GM23338 (cell line): ENCODE measurements around the gene TSPAN3. TPM values are rescaled to one million over a fixed set of nuclear protein-coding genes. Genes with fewer than 3 reads are reported as not detected.

Source experiments
- ATAC-seq: fragments of 200-7000 bp; cut with Tn5 transposase; 3 replicates; pipeline ENCODE4 v1.9.1; 2020
- DNase-seq: peaks from one replicate; pipeline ENCODE4 v3.0.0-alpha.2; 2015; ENCODE audit warnings: low spot score
- H2AFZ ChIP-seq: fragments of 200-600 bp; sonication (generic); 2 replicates; pipeline ENCODE4 v1.8.0; 2016; ENCODE audit warnings: antibody characterized with exemption, mild to moderate bottlenecking, moderate library complexity
- H3F3A ChIP-seq: fragments of 200-600 bp; sonication (generic); replicated peaks from 2 replicates; pipeline ENCODE4 v1.8.0; 2017; ENCODE audit warnings: antibody characterized with exemption, mixed run types, low read depth
- H3K27ac ChIP-seq: fragments of 200-600 bp; sonication (generic); 2 replicates; pipeline ENCODE4 v1.6.1; 2016; ENCODE audit warnings: low read depth
- H3K27me3 ChIP-seq: fragments of 200-600 bp; sonication (generic); 2 replicates; pipeline ENCODE4 v1.8.0; 2016; ENCODE audit warnings: mild to moderate bottlenecking, mixed run types, moderate library complexity; ENCODE audit not compliant: insufficient read depth
- H3K36me3 ChIP-seq: fragments of 200-600 bp; sonication (generic); 2 replicates; pipeline ENCODE4 v1.8.0; 2016; ENCODE audit warnings: mild to moderate bottlenecking; ENCODE audit not compliant: insufficient read depth
- H3K4me1 ChIP-seq: fragments of 200-600 bp; sonication (generic); 2 replicates; pipeline ENCODE4 v1.8.0; 2016; ENCODE audit warnings: mild to moderate bottlenecking, moderate library complexity; ENCODE audit not compliant: insufficient read depth
- H3K4me2 ChIP-seq: fragments of 200-600 bp; sonication (generic); 2 replicates; pipeline ENCODE4 v1.7.1; 2017; ENCODE audit warnings: mixed run types
- H3K4me3 ChIP-seq: fragments of 200-600 bp; sonication (generic); 2 replicates; pipeline ENCODE4 v1.6.1; 2016; ENCODE audit warnings: mixed run types
- H3K79me2 ChIP-seq: fragments of 200-600 bp; sonication (generic); replicated peaks from 2 replicates; pipeline ENCODE4 v1.8.0; 2017; ENCODE audit warnings: mild to moderate bottlenecking; ENCODE audit not compliant: insufficient read depth
- H3K9me2 ChIP-seq: fragments of 200-600 bp; sonication (generic); 2 replicates; pipeline ENCODE4 v1.8.0; 2017; ENCODE audit not compliant: insufficient read depth
- H4K20me1 ChIP-seq: fragments of 200-600 bp; sonication (generic); replicated peaks from 2 replicates; pipeline ENCODE4 v1.8.0; 2017; ENCODE audit warnings: mild to moderate bottlenecking; ENCODE audit not compliant: insufficient read depth
- H3K27ac Mint-ChIP-seq: 2 replicates; pipeline ENCODE4 v1.8.0; 2020; ENCODE audit warnings: inconsistent platforms, mild to moderate bottlenecking, moderate library complexity, mixed read lengths
- H3K27me3 Mint-ChIP-seq: 3 replicates; pipeline ENCODE4 v1.8.0; 2022; ENCODE audit warnings: low read depth, mild to moderate bottlenecking, moderate library complexity, mixed read lengths, inconsistent platforms; ENCODE audit not compliant: insufficient read depth, poor library complexity
- H3K36me3 Mint-ChIP-seq: 3 replicates; pipeline ENCODE4 v1.8.0; 2021; ENCODE audit warnings: low read depth, mild to moderate bottlenecking, inconsistent platforms, moderate library complexity, mixed read lengths
- H3K4me1 Mint-ChIP-seq: 3 replicates; pipeline ENCODE4 v1.8.0; 2020; ENCODE audit warnings: mild to moderate bottlenecking, inconsistent platforms, mixed read lengths
- H3K4me3 Mint-ChIP-seq: 3 replicates; pipeline ENCODE4 v1.8.0; 2021; ENCODE audit warnings: moderate library complexity, mild to moderate bottlenecking, inconsistent platforms, mixed read lengths
- H3K9me3 Mint-ChIP-seq: 3 replicates; pipeline ENCODE4 v1.8.0; 2020; ENCODE audit warnings: moderate library complexity, mild to moderate bottlenecking, inconsistent platforms, mixed read lengths
- CREB1 ChIP-seq: fragments of 250-450 bp; sonication (Bioruptor Pico); IDR thresholded peaks from 2 replicates; pipeline ENCODE4 v1.5.0; 2020; ENCODE audit warnings: low read depth, mild to moderate bottlenecking, moderate library complexity
- CTCF ChIP-seq, 2 experiments: fragments of 200-600 bp in 1 of 2; sonication (generic) in 1 of 2; conservative IDR thresholded peaks; 2 replicates each; pipeline versions ENCODE4 v1.5.1 to v1.6.1; 2016 to 2017; ENCODE audit warnings: antibody characterized with exemption in 2 of 2, low read depth in 2 of 2, mild to moderate bottlenecking in 2 of 2, moderate library complexity in 1 of 2
- ETS1 ChIP-seq: IDR thresholded peaks from 2 replicates; pipeline ENCODE4 v1.6.1; 2016; ENCODE audit warnings: antibody characterized with exemption
- EZH2 ChIP-seq: fragments of 200-600 bp; sonication (generic); IDR thresholded peaks from one replicate; pipeline ENCODE4 v1.8.0; 2017; ENCODE audit warnings: antibody characterized with exemption, mild to moderate bottlenecking, low read depth; ENCODE audit not compliant: unreplicated experiment
- EZH2phosphoT487 ChIP-seq: fragments of 200-600 bp; sonication (generic); IDR thresholded peaks from one replicate; pipeline ENCODE4 v1.8.1; 2018; ENCODE audit warnings: antibody characterized with exemption; ENCODE audit not compliant: unreplicated experiment
- JUNB ChIP-seq: IDR thresholded peaks from one replicate; pipeline ENCODE4 v1.6.1; 2016; ENCODE audit warnings: antibody characterized with exemption; ENCODE audit not compliant: unreplicated experiment
- NANOG ChIP-seq: IDR thresholded peaks from 2 replicates; pipeline ENCODE4 v1.6.1; 2016; ENCODE audit warnings: antibody characterized with exemption, borderline replicate concordance
- POLR2AphosphoS5 ChIP-seq: IDR thresholded peaks from 2 replicates; pipeline ENCODE4 v1.6.1; 2016; ENCODE audit warnings: antibody characterized with exemption, low read depth
- REST ChIP-seq: IDR thresholded peaks from one replicate; pipeline ENCODE4 v1.6.1; 2018; ENCODE audit warnings: antibody characterized with exemption; ENCODE audit not compliant: unreplicated experiment
- STAT1 ChIP-seq: IDR thresholded peaks from one replicate; pipeline ENCODE4 v1.6.1; 2016; ENCODE audit warnings: antibody characterized with exemption; ENCODE audit not compliant: unreplicated experiment
- ZNF114 ChIP-seq: fragments of 250-450 bp; sonication (Bioruptor Pico); IDR thresholded peaks from 2 replicates; pipeline ENCODE4 v1.5.0; 2020; ENCODE audit warnings: mild to moderate bottlenecking, moderate library complexity
- ZNF331 ChIP-seq: fragments of 250-450 bp; sonication (Bioruptor Pico); IDR thresholded peaks from 2 replicates; pipeline ENCODE4 v1.5.0; 2020; ENCODE audit warnings: low read depth, mild to moderate bottlenecking, moderate library complexity
- ZNF462 ChIP-seq: fragments of 250-450 bp; sonication (Bioruptor Pico); IDR thresholded peaks from 2 replicates; pipeline ENCODE4 v1.5.0; 2020; ENCODE audit warnings: mild to moderate bottlenecking, moderate library complexity
- polyA plus RNA-seq: library from polyadenylated mRNA; unstranded; fragments of >200 nt; fragmentation: Nextera tagmentation; extraction: Ambion mirVana; gene quantifications from 2 replicates; pipeline ENCODE4 v1.2.1, GENCODE V29; 2016
- total RNA-seq: library from RNA; depleted of rRNA; stranded (reverse); fragments of >200 nt; shearing (Covaris generic); gene quantifications from 2 replicates; pipeline ENCODE4 v1.2.3, GENCODE V29; 2014

TSPAN3 gene
- total and polyA plus RNA-seq, 2 experiments from 2014 or later: 72.5 to 159 TPM

GRCh38 chr15:77010312-77010686 is 60.6 kb downstream of the TSPAN3 start:
- H3F3A ChIP-seq: no peaks in the 10 kb centered on the region
- H3K36me3 Mint-ChIP-seq: no peaks in the 10 kb centered on the region
- H3K27ac ChIP-seq: no peak overlapping the region
- H4K20me1 ChIP-seq: no peaks in the 10 kb centered on the region
- no peak overlapping the region for H3K27ac Mint-ChIP-seq
- no peaks in the 10 kb centered on the region for H3K9me3 Mint-ChIP-seq
- TF ChIP-seq JUNB (no peak), ZNF462 (no peak), ZNF331 (CRISPR knock-in tag) (no peak), EZH2phosphoT487 (no peak), EZH2 (no peak), STAT1 (no peak), POLR2AphosphoS5 (no peak), CREB1 (CRISPR knock-in tag) (no peak), CTCF (conservative IDR thresholded peaks at IDR 0.05; ENCODE audit: low read depth in 2 of 2) (no peak), REST (no peak), NANOG (no peak), ZNF114 (CRISPR knock-in tag) (no peak), ETS1 (no peak)
- H2AFZ ChIP-seq: no peak overlapping the region
- ATAC-seq: no peak
- no peak for DNase-seq
- no peak overlapping the region for H3K4me3 Mint-ChIP-seq
- H3K9me2 ChIP-seq: no peaks in the 10 kb centered on the region
- no peaks in the 10 kb centered on the region for H3K27me3 ChIP-seq
- no peak overlapping the region for H3K4me2 ChIP-seq
- H3K36me3 ChIP-seq: no peaks in the 10 kb centered on the region
- H3K27me3 Mint-ChIP-seq: peaks cover 5% of the 10 kb centered on the region
- no peaks in the 10 kb centered on the region for H3K4me1 ChIP-seq
- H3K4me1 Mint-ChIP-seq: no peaks in the 10 kb centered on the region; the same call in 2 of the 3 replicates
- H3K4me3 ChIP-seq: no peak overlapping the region
- H3K79me2 ChIP-seq: no peaks in the 10 kb centered on the region
